ENCODE measurements around the gene POC1A.

DNA sequence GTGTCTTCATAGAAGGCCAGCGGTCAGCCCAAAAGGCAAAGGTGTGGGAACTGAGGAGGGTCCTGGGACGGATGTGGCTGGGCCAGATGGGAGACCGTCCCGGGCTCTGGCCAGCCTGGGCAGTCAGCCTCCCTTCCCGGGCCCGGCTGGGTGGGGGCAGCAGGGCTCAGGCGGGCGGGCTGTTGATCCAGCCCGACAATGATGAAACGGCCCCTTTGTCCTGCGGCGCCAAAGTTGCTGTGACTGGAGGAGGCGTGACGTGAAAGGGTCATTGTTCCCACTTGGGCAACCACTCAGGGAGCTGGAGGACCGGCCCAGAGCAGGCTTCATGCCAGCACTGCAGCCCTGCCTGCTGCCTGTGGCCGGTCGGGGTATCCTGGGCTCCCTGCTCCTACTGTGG is 114.4 kb downstream of the POC1A start:
- TF ChIP-seq, protein P1, sequence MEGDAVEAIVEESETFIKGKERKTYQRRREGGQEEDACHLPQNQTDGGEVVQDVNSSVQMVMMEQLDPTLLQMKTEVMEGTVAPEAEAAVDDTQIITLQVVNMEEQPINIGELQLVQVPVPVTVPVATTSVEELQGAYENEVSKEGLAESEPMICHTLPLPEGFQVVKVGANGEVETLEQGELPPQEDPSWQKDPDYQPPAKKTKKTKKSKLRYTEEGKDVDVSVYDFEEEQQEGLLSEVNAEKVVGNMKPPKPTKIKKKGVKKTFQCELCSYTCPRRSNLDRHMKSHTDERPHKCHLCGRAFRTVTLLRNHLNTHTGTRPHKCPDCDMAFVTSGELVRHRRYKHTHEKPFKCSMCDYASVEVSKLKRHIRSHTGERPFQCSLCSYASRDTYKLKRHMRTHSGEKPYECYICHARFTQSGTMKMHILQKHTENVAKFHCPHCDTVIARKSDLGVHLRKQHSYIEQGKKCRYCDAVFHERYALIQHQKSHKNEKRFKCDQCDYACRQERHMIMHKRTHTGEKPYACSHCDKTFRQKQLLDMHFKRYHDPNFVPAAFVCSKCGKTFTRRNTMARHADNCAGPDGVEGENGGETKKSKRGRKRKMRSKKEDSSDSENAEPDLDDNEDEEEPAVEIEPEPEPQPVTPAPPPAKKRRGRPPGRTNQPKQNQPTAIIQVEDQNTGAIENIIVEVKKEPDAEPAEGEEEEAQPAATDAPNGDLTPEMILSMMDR (conservative IDR thresholded peaks at IDR 0.05): no peak
- no peak for TF ChIP-seq ZFX (IDR thresholded peaks at IDR 0.05)

All from C4-2B (cell line).